GM23248 (cell line): Measurements from ENCODE around the gene SFT2D2. TPM values are rescaled to one million over a fixed set of nuclear protein-coding genes. Genes with fewer than 3 reads are reported as not detected.
A peak's percentile ranks its signal among the peaks of the same experiment; 100 is the strongest.

Experiments
- DNase-seq: peaks from one replicate; pipeline ENCODE4 v3.0.0-alpha.2; 2015
- H2AFZ ChIP-seq: fragments of 200-600 bp; sonication (generic); 2 replicates; pipeline ENCODE4 v1.6.1; 2016; ENCODE audit warnings: antibody characterized with exemption
- H3F3A ChIP-seq: fragments of 200-600 bp; sonication (generic); 2 replicates; pipeline ENCODE4 v1.6.1; 2016; ENCODE audit warnings: mild to moderate bottlenecking, antibody characterized with exemption, mixed run types; ENCODE audit not compliant: insufficient read depth
- H3K27ac ChIP-seq: fragments of 200-600 bp; sonication (generic); 2 replicates; pipeline ENCODE4 v1.5.1; 2016; ENCODE audit warnings: mild to moderate bottlenecking
- H3K27me3 ChIP-seq: fragments of 200-600 bp; sonication (generic); replicated peaks from 2 replicates; pipeline ENCODE4 v1.6.1; 2016; ENCODE audit warnings: mild to moderate bottlenecking; ENCODE audit not compliant: insufficient read depth
- H3K36me3 ChIP-seq: fragments of 200-600 bp; sonication (generic); 2 replicates; pipeline ENCODE4 v1.6.1; 2016; ENCODE audit warnings: low read depth, mild to moderate bottlenecking
- H3K4me1 ChIP-seq: fragments of 200-600 bp; sonication (generic); 2 replicates; pipeline ENCODE4 v1.6.1; 2016; ENCODE audit warnings: mild to moderate bottlenecking; ENCODE audit not compliant: insufficient read depth
- H3K4me2 ChIP-seq: fragments of 200-600 bp; sonication (generic); one replicate; pipeline ENCODE4 v1.6.1; 2016; ENCODE audit warnings: mild to moderate bottlenecking; ENCODE audit not compliant: unreplicated experiment
- H3K4me3 ChIP-seq: fragments of 200-600 bp; sonication (generic); 2 replicates; pipeline ENCODE4 v1.5.1; 2016; ENCODE audit warnings: mild to moderate bottlenecking
- H3K79me2 ChIP-seq: fragments of 200-600 bp; sonication (generic); 2 replicates; pipeline ENCODE4 v1.6.1; 2016; ENCODE audit warnings: mild to moderate bottlenecking; ENCODE audit not compliant: insufficient read depth
- H3K9ac ChIP-seq: fragments of 200-600 bp; sonication (generic); 2 replicates; pipeline ENCODE4 v1.6.1; 2016; ENCODE audit warnings: mild to moderate bottlenecking
- H3K9me2 ChIP-seq: fragments of 200-600 bp; sonication (generic); 2 replicates; pipeline ENCODE4 v1.6.1; 2016; ENCODE audit warnings: mixed run types, mild to moderate bottlenecking, moderate library complexity; ENCODE audit not compliant: insufficient read depth
- H3K9me3 ChIP-seq: fragments of 200-600 bp; sonication (generic); one replicate; pipeline ENCODE4 v1.6.1; 2017; ENCODE audit warnings: low read depth
- H4K20me1 ChIP-seq: fragments of 200-600 bp; sonication (generic); 2 replicates; pipeline ENCODE4 v1.6.0; 2016; ENCODE audit not compliant: insufficient read depth
- EZH2 ChIP-seq: fragments of 200-600 bp; sonication (generic); IDR thresholded peaks from 2 replicates; pipeline ENCODE4 v1.6.1; 2018; ENCODE audit warnings: antibody characterized with exemption, mild to moderate bottlenecking; ENCODE audit not compliant: insufficient read depth, poor library complexity, severe bottlenecking
- EZH2phosphoT487 ChIP-seq: fragments of 200-600 bp; sonication (generic); IDR thresholded peaks from 2 replicates; pipeline ENCODE4 v1.6.1; 2018; ENCODE audit warnings: antibody characterized with exemption, moderate library complexity, mild to moderate bottlenecking, low read depth; ENCODE audit not compliant: insufficient read depth
- WGBS, 2 experiments: methylation state at CpG; one replicate each; pipeline ENCODE4 v1.1.6; 2015 to 2017; ENCODE audit warnings: low lambda C conversion rate in 2 of 2, low coverage in 1 of 2; ENCODE audit errors: missing lambda C conversion rate in 2 of 2; 5-methylcytosine and 5-hydroxymethylcytosine counted together
- in situ Hi-C: fragments of 300-500 bp; cut with MboI; formaldehyde crosslinking; loops from 2 replicates; pipeline ENCODE4 v1.15.0; 2020
- polyA plus RNA-seq: library from polyadenylated mRNA; unstranded; fragments of >200 nt; fragmentation: Nextera tagmentation; extraction: Ambion mirVana; gene quantifications from 2 replicates; pipeline ENCODE4 v1.2.1, GENCODE V29; 2016
- total RNA-seq: library from RNA; depleted of rRNA; stranded (reverse); fragments of >200 nt; shearing (Covaris generic); gene quantifications from 2 replicates; pipeline ENCODE4 v1.2.3, GENCODE V29; 2014

SFT2D2 gene
- total and polyA plus RNA-seq, 2 experiments from 2014 or later, result 38.4 to 54.4 TPM

- WGBS, 2 experiments, result 69 to 75% methylated on average over 3 of the region's 3 CpGs
- Histone ChIP-seq H3K4me1 (peaks cover 47% of the 10 kb centered on the region), H3K79me2 (peaks cover 93% of the 10 kb centered on the region), H3K4me3 (no peak overlapping the region), H3K9ac (no peak overlapping the region), H2AFZ (no peak overlapping the region), H3F3A (peaks cover 42% of the 10 kb centered on the region), H3K27ac (no peak overlapping the region), H3K27me3 (no peaks in the 10 kb centered on the region), H3K36me3 (peaks cover 13% of the 10 kb centered on the region), H3K9me2 (no peaks in the 10 kb centered on the region), H3K4me2 (no peak overlapping the region), H4K20me1 (no peaks in the 10 kb centered on the region; the same call in none of the 2 replicates), H3K9me3 (no peaks in the 10 kb centered on the region)
- TF ChIP-seq EZH2 (no peak), EZH2phosphoT487 (no peak)
- peak; percentile 19 for DNase-seq
- in situ Hi-C loops, result no loop called here
These were observed 4.9 kb downstream of the SFT2D2 start for GRCh38 chr1:168230709-168231108.

GRCh38 chr1:168234846-168235547 is 9.2 kb downstream of the SFT2D2 start:
- H3K9ac ChIP-seq, result no peak overlapping the region
- peak overlapping the region; percentile 15 for H3K27ac ChIP-seq
- no peaks in the 10 kb centered on the region for H3K9me2 ChIP-seq
- peaks cover 17% of the 10 kb centered on the region for H3F3A ChIP-seq
- H3K4me3 ChIP-seq, result no peak overlapping the region
- H3K27me3 ChIP-seq, result no peaks in the 10 kb centered on the region
- no peak overlapping the region for H2AFZ ChIP-seq
- TF ChIP-seq EZH2 (no peak), EZH2phosphoT487 (no peak)
- no peaks in the 10 kb centered on the region for H3K9me3 ChIP-seq
- 92 to 97% methylated on average over 8 of the region's 8 CpGs for WGBS, 2 experiments
- peak overlapping the region; percentile 37 for H3K4me2 ChIP-seq
- in situ Hi-C loops, result no loop called here
- H4K20me1 ChIP-seq, result no peaks in the 10 kb centered on the region; the same call in 1 of the 2 replicates
- H3K36me3 ChIP-seq, result peaks cover 31% of the 10 kb centered on the region
- H3K4me1 ChIP-seq, result peaks cover 33% of the 10 kb centered on the region
- DNase-seq, result peak; percentile 77
- peaks cover 74% of the 10 kb centered on the region for H3K79me2 ChIP-seq

- Histone ChIP-seq H3K36me3 (peaks cover 35% of the 10 kb centered on the region), H4K20me1 (no peaks in the 10 kb centered on the region; the same call in 1 of the 2 replicates), H3K9me2 (no peaks in the 10 kb centered on the region), H3K4me2 (peak overlapping the region; percentile 37), H3K4me3 (no peak overlapping the region), H2AFZ (no peak overlapping the region), H3K4me1 (peaks cover 30% of the 10 kb centered on the region), H3K9ac (no peak overlapping the region), H3K79me2 (peaks cover 69% of the 10 kb centered on the region), H3F3A (peaks cover 17% of the 10 kb centered on the region), H3K9me3 (no peaks in the 10 kb centered on the region), H3K27me3 (no peaks in the 10 kb centered on the region), H3K27ac (peak overlapping the region; percentile 15)
- TF ChIP-seq EZH2phosphoT487, result no peak
- no peak for TF ChIP-seq EZH2
- in situ Hi-C loops, result no loop called here
- DNase-seq, result no peak
These were observed 9.7 kb downstream of the SFT2D2 start for GRCh38 chr1:168235548-168235885.

GRCh38 chr1:168235937-168236336 is 10.1 kb downstream of the SFT2D2 start:
- Histone ChIP-seq H3K4me3 (no peak overlapping the region), H3K4me1 (peaks cover 27% of the 10 kb centered on the region), H3K9ac (no peak overlapping the region), H3K9me2 (no peaks in the 10 kb centered on the region), H3K4me2 (peak overlapping the region; percentile 37), H2AFZ (no peak overlapping the region), H4K20me1 (no peaks in the 10 kb centered on the region), H3K79me2 (peaks cover 64% of the 10 kb centered on the region), H3K9me3 (no peaks in the 10 kb centered on the region), H3K36me3 (peaks cover 39% of the 10 kb centered on the region), H3K27ac (peak overlapping the region; percentile 15), H3K27me3 (no peaks in the 10 kb centered on the region), H3F3A (peaks cover 17% of the 10 kb centered on the region)
- TF ChIP-seq EZH2phosphoT487 (no peak), EZH2 (no peak)
- DNase-seq, result no peak
- in situ Hi-C loops, result no loop called here
- 63 to 69% methylated on average over 3 of the region's 3 CpGs for WGBS, 2 experiments
